K562 (cell line): Measurements from ENCODE around the gene VTN. TPM values are rescaled to one million over a fixed set of nuclear protein-coding genes. Genes with fewer than 3 reads are reported as not detected.

ENCODE experiments used
- ATAC-seq: fragments of 200-7000 bp; cut with Tn5 transposase; 3 replicates; pipeline ENCODE4 v1.9.1; 2020; ENCODE audit warnings: moderate library complexity
- BruUV-seq: library from RNA; stranded (reverse); fragments of 400-500 nt; replicated peaks from 2 replicates; lab custom pipeline; 2021; lab: Mats Ljungman, UMichigan
- CTCF ChIA-PET: fragments of 300-600 bp; formaldehyde crosslinking; extraction: SDS; loops from one replicate; lab custom pipeline; 2021; ENCODE audit warnings: low intra/inter-chr PET ratio; lab: Yijun Ruan, JAX
- POLR2A ChIA-PET: fragments of 300-600, 350-650 bp; sonication (Branson Sonifier 250); formaldehyde crosslinking; extraction: SDS; loops from one replicate; lab custom pipeline; 2021; ENCODE audit warnings: antibody characterized with exemption, inconsistent platforms; lab: Yijun Ruan, JAX
- DNase-seq, 4 experiments: peaks; one replicate each; pipeline versions ENCODE4 v3.0.0 to v3.0.0-alpha.2; 2011 to 2018; ENCODE audit warnings: low spot score in 3 of 4, mixed read lengths in 3 of 4; ENCODE audit errors: extremely low read depth in 1 of 4
- FAIRE-seq: peaks from 2 replicates; lab custom pipeline; 2011; peaks lifted over from hg19 to GRCh38; lab: Jason Lieb, UNC
- H2AFZ ChIP-seq: 2 replicates; pipeline ENCODE4 v1.6.0; 2011; ENCODE audit warnings: low read depth, low read length, control low read depth, inconsistent platforms
- H3K27ac ChIP-seq: fragments of 200-600 bp; 3 replicates; pipeline ENCODE4 v1.8.0; 2011; ENCODE audit warnings: low read depth, mild to moderate bottlenecking, control low read depth, inconsistent platforms, low read length, moderate library complexity, mixed read lengths; ENCODE audit errors: extremely low read depth
- H3K27me3 ChIP-seq, 2 experiments: fragments of 300-600 bp in 1 of 2; 2 replicates in 1 of 2; 3 replicates in 1 of 2; pipeline versions ENCODE4 v1.6.0 to v1.8.0; 2011; ENCODE audit warnings: inconsistent platforms in 2 of 2, low read length in 2 of 2, mild to moderate bottlenecking in 1 of 2, mixed read lengths in 1 of 2, moderate library complexity in 1 of 2; ENCODE audit not compliant: control insufficient read depth in 2 of 2, insufficient read depth in 2 of 2
- H3K36me3 ChIP-seq: fragments of 300-600 bp; 3 replicates; pipeline ENCODE4 v1.8.0; 2011; ENCODE audit warnings: mild to moderate bottlenecking, low read length, inconsistent platforms; ENCODE audit not compliant: control insufficient read depth, insufficient read depth
- H3K4me1 ChIP-seq, 2 experiments: fragments of 200-600 bp in 1 of 2; replicated peaks in 1 of 2; 2 replicates in 1 of 2; 3 replicates in 1 of 2; pipeline versions ENCODE4 v1.5.1 to v1.8.0; 2011; ENCODE audit warnings: inconsistent platforms in 2 of 2, low read length in 2 of 2, mild to moderate bottlenecking in 1 of 2, mixed read lengths in 1 of 2, moderate library complexity in 1 of 2; ENCODE audit not compliant: control insufficient read depth in 2 of 2, insufficient read depth in 2 of 2
- H3K4me2 ChIP-seq: 2 replicates; pipeline ENCODE4 v1.6.1; 2011; ENCODE audit warnings: low read length, control low read depth, inconsistent platforms, mixed read lengths; ENCODE audit not compliant: insufficient read depth
- H3K4me3 ChIP-seq: fragments of 200-600 bp; sonication (generic), shearing (Covaris generic); 2 replicates; pipeline ENCODE4 v1.5.1; 2016; ENCODE audit warnings: control low read depth, inconsistent platforms
- H3K79me2 ChIP-seq: fragments of 200-600 bp; 3 replicates; pipeline ENCODE4 v1.8.0; 2011; ENCODE audit warnings: low read length, inconsistent platforms; ENCODE audit not compliant: control insufficient read depth, insufficient read depth
- H3K9ac ChIP-seq, 2 experiments: 2 replicates each; pipeline versions ENCODE4 v1.6.0 to v1.6.1; 2011; ENCODE audit warnings: low read depth in 2 of 2, low read length in 2 of 2, control low read depth in 1 of 2, inconsistent platforms in 1 of 2, mild to moderate bottlenecking in 1 of 2, mixed read lengths in 1 of 2; ENCODE audit not compliant: insufficient read depth in 1 of 2
- H3K9me1 ChIP-seq: one replicate; pipeline ENCODE4 v1.6.0; 2011; ENCODE audit warnings: inconsistent platforms, mild to moderate bottlenecking, low read length, moderate library complexity; ENCODE audit not compliant: control insufficient read depth, insufficient read depth
- H3K9me3 ChIP-seq: replicated peaks from 2 replicates; pipeline ENCODE4 v1.5.1; 2011; ENCODE audit warnings: low read depth, low read length, inconsistent platforms; ENCODE audit not compliant: control insufficient read depth, insufficient read depth
- H4K20me1 ChIP-seq: replicated peaks from 2 replicates; pipeline ENCODE4 v1.6.1; 2011; ENCODE audit warnings: low read length, inconsistent platforms, mixed read lengths; ENCODE audit not compliant: control insufficient read depth, insufficient read depth
- BCOR ChIP-seq: fragments of 450-650 bp; IDR thresholded peaks from 2 replicates; pipeline ENCODE4 v1.6.1; 2016
- HEY1 ChIP-seq: fragments of 250-450 bp; sonication (Bioruptor Pico); IDR thresholded peaks from 2 replicates; pipeline ENCODE4 v1.5.0; 2020; ENCODE audit warnings: mild to moderate bottlenecking, moderate library complexity, borderline replicate concordance
- RCOR1 ChIP-seq, 2 experiments: IDR thresholded peaks; 2 replicates each; pipeline ENCODE4 v1.6.1; 2012; ENCODE audit warnings: low read depth in 2 of 2, low read length in 2 of 2, borderline replicate concordance in 1 of 2, improper control_type of control experiment in 1 of 2
- ZBTB11 ChIP-seq, 3 experiments: fragments of 200-800 bp in 1 of 3; fragments of 250-450 bp in 1 of 3; fragments of 450-650 bp in 1 of 3; sonication (Bioruptor Pico) in 1 of 3; sonication (Bioruptor generic) in 1 of 3; formaldehyde crosslinking in 1 of 3; IDR thresholded peaks; 2 replicates each; pipeline versions ENCODE4 v1.6.1 to v1.8.0; 2016 to 2022; ENCODE audit warnings: mild to moderate bottlenecking in 2 of 3, missing genetic modification characterization in 2 of 3, missing compliant biosample characterization in 1 of 3, moderate library complexity in 1 of 3
- ZBTB7A ChIP-seq: IDR thresholded peaks from 2 replicates; pipeline ENCODE4 v1.6.1; 2011; ENCODE audit warnings: low read depth, mild to moderate bottlenecking, low read length, moderate library complexity, borderline replicate concordance; ENCODE audit not compliant: control insufficient read depth
- WGBS: fragments of 100-300 bp; shearing (Covaris generic); methylation state at CpG from one replicate; pipeline ENCODE4 v1.1.6; 2016; ENCODE audit warnings: low coverage, mixed read lengths; ENCODE audit not compliant: insufficient coverage; ENCODE audit errors: missing lambda C conversion rate; 5-methylcytosine and 5-hydroxymethylcytosine counted together
- in situ Hi-C: fragments of 300-500 bp; cut with MboI; formaldehyde crosslinking; loops from 4 replicates; pipeline ENCODE4 v1.15.0; 2018; ENCODE audit warnings: inconsistent platforms, mixed read lengths
- intact Hi-C: fragments of 100-400 bp; cut with micrococcal nuclease; formaldehyde crosslinking; loops from 2 replicates; pipeline ENCODE4 v1.14.2; 2022
- polyA plus RNA-seq, 8 experiments: library from polyadenylated mRNA; depleted of rRNA in 4 of 8; stranded (reverse) in 5 of 8; unstranded in 3 of 8; fragments of >200 nt; fragmentation: Nextera tagmentation in 2 of 8; fragmentation: Illumina TruSeq in 1 of 8; extraction: Ambion mirVana in 2 of 8; extraction: Trizol in 1 of 8; gene quantifications; 2 replicates each; pipeline versions ENCODE4 v1.2.1 to v1.2.3, GENCODE V29; 2011 to 2014; ENCODE audit warnings: inconsistent platforms in 1 of 8, missing spikeins in 1 of 8
- total RNA-seq, 7 experiments: library from RNA; depleted of rRNA in 6 of 7; stranded (reverse); fragments of >200 nt in 6 of 7; fragmentation: Illumina TruSeq in 2 of 7; extraction: Trizol in 2 of 7; gene quantifications; 2 replicates each; pipeline versions ENCODE4 v1.2.1 to v1.2.3, GENCODE V29; 2011 to 2021; ENCODE audit warnings: low replicate concordance in 1 of 7
- TF ChIP-seq, protein P1 (sequence below): sonication (generic); formaldehyde crosslinking; IDR thresholded peaks from 2 replicates; pipeline ENCODE4 v1.8.0; 2022; ENCODE audit warnings: mild to moderate bottlenecking, missing genetic modification reagents
- TF ChIP-seq, protein P2 (sequence below): sonication (generic); formaldehyde crosslinking; IDR thresholded peaks from 2 replicates; pipeline ENCODE4 v1.8.1; 2023; ENCODE audit warnings: mild to moderate bottlenecking, missing genetic modification reagents

The VTN gene
- total and polyA plus RNA-seq, 9 of the 15 experiments (the other 6 are each of a cell fraction or from before 2014, with no cell fraction given): 0.13 to 1.0 (median 0.29) TPM; not detected in 1

DNA sequence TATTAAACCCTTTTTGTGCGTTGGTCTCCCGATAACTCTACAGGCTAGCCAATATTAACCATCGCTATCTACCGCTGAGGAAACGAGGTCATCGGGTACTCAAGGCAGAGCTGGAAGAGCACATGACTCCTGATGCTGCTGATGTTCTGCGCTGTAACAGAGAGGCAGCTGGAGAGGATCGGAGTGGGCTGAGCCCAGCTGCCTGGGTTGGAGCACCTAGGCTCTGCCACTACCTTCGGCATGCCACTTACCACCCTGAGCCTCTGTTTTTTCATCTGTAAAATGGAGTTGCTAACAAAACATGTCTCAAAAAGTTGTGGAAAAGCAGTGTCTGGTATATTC, 36.3 kb upstream of the VTN start:
- peak; percentile 14 for ATAC-seq
- Histone ChIP-seq H3K27ac (no peak overlapping the region), H3K9me1 (peaks cover 3% of the 10 kb centered on the region), H3K4me1 (peaks cover 8 to 21% of the 10 kb centered on the region in 2 experiments; a peak in 3 of 5 replicates), H4K20me1 (no peaks in the 10 kb centered on the region), H3K9ac (peak overlapping the region; percentile 62 to 94; a peak in 3 of 4 replicates), H3K4me2 (peak overlapping the region; percentile 77), H3K36me3 (peaks cover 14% of the 10 kb centered on the region; the same call in 1 of the 3 replicates), H3K4me3 (peak overlapping the region; percentile 66), H2AFZ (peak overlapping the region; percentile 97), H3K27me3 (peaks cover 0 to 3% of the 10 kb centered on the region in 2 experiments; a peak in 1 of 5 replicates), H3K79me2 (peaks cover 2% of the 10 kb centered on the region; the same call in 1 of the 3 replicates), H3K9me3 (no peaks in the 10 kb centered on the region)
- TF ChIP-seq ZBTB11 (CRISPR knock-in tag; IDR thresholded peaks at IDR 0.05) (0 out of 6 replicates have a peak, but pooled peaks of 1 of the 3 experiments have one; percentile 34), ZBTB7A (0 out of 2 replicates have a peak, but pooled peaks have one; percentile 2), HEY1 (no peak), RCOR1 (IDR thresholded peaks at IDR 0.05; ENCODE audit: borderline replicate concordance in 1 of 2, low read depth in 2 of 2, low read length in 2 of 2) (0 out of 4 replicates have a peak, but pooled peaks of 1 of the 2 experiments have one; percentile 18), BCOR (peak; percentile 53)
- TF ChIP-seq, protein P1, sequence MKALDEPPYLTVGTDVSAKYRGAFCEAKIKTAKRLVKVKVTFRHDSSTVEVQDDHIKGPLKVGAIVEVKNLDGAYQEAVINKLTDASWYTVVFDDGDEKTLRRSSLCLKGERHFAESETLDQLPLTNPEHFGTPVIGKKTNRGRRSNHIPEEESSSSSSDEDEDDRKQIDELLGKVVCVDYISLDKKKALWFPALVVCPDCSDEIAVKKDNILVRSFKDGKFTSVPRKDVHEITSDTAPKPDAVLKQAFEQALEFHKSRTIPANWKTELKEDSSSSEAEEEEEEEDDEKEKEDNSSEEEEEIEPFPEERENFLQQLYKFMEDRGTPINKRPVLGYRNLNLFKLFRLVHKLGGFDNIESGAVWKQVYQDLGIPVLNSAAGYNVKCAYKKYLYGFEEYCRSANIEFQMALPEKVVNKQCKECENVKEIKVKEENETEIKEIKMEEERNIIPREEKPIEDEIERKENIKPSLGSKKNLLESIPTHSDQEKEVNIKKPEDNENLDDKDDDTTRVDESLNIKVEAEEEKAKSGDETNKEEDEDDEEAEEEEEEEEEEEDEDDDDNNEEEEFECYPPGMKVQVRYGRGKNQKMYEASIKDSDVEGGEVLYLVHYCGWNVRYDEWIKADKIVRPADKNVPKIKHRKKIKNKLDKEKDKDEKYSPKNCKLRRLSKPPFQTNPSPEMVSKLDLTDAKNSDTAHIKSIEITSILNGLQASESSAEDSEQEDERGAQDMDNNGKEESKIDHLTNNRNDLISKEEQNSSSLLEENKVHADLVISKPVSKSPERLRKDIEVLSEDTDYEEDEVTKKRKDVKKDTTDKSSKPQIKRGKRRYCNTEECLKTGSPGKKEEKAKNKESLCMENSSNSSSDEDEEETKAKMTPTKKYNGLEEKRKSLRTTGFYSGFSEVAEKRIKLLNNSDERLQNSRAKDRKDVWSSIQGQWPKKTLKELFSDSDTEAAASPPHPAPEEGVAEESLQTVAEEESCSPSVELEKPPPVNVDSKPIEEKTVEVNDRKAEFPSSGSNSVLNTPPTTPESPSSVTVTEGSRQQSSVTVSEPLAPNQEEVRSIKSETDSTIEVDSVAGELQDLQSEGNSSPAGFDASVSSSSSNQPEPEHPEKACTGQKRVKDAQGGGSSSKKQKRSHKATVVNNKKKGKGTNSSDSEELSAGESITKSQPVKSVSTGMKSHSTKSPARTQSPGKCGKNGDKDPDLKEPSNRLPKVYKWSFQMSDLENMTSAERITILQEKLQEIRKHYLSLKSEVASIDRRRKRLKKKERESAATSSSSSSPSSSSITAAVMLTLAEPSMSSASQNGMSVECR (CRISPR knock-in tag): no peak
- TF ChIP-seq, protein P2, sequence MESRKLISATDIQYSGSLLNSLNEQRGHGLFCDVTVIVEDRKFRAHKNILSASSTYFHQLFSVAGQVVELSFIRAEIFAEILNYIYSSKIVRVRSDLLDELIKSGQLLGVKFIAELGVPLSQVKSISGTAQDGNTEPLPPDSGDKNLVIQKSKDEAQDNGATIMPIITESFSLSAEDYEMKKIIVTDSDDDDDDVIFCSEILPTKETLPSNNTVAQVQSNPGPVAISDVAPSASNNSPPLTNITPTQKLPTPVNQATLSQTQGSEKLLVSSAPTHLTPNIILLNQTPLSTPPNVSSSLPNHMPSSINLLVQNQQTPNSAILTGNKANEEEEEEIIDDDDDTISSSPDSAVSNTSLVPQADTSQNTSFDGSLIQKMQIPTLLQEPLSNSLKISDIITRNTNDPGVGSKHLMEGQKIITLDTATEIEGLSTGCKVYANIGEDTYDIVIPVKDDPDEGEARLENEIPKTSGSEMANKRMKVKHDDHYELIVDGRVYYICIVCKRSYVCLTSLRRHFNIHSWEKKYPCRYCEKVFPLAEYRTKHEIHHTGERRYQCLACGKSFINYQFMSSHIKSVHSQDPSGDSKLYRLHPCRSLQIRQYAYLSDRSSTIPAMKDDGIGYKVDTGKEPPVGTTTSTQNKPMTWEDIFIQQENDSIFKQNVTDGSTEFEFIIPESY (CRISPR knock-in tag): no peak
- in situ Hi-C loops (no loop called here), intact Hi-C loops (no loop called here)
- BruUV-seq: no TSS peak
- POLR2A ChIA-PET: interaction anchor here (0.7 to 1.2 kb wide), 2 partner anchors 58 to 186 kb away, joined by 3 to 4 read pairs; no protein-coding TSS in a partner anchor
- WGBS: 25% methylated on average over 9 of the region's 9 CpGs
- CTCF ChIA-PET: no interaction called here
- DNase-seq: peak in 1 of 4 experiments; percentile 18
- peak; percentile 81 for FAIRE-seq
